Ishikawa (cell line): Measurements from ENCODE around the gene ZFAND3.

Experiments used
- CREB1 ChIP-seq: IDR thresholded peaks from 2 replicates; pipeline ENCODE4 v1.6.1; 2012; ENCODE audit warnings: low read depth
- EP300 ChIP-seq: IDR thresholded peaks from 2 replicates; pipeline ENCODE4 v1.6.1; 2012; ENCODE audit warnings: borderline replicate concordance
- FOXM1 ChIP-seq: IDR thresholded peaks from 2 replicates; pipeline ENCODE4 v1.6.1; 2012; ENCODE audit warnings: low read depth, borderline replicate concordance
- RAD21 ChIP-seq: IDR thresholded peaks from 2 replicates; pipeline ENCODE4 v1.6.1; 2012; ENCODE audit warnings: low read depth
- TAF1 ChIP-seq: IDR thresholded peaks from 2 replicates; pipeline ENCODE4 v1.6.1; 2012; ENCODE audit warnings: low read depth, mild to moderate bottlenecking
- TCF12 ChIP-seq: IDR thresholded peaks from 2 replicates; pipeline ENCODE4 v1.6.1; 2012; ENCODE audit warnings: low read depth
- TEAD4 ChIP-seq: IDR thresholded peaks from 2 replicates; pipeline ENCODE4 v1.6.1; 2012
- YY1 ChIP-seq: IDR thresholded peaks from 2 replicates; pipeline ENCODE4 v1.6.1; 2012; ENCODE audit warnings: low read depth
- TF ChIP-seq, protein P1 (sequence below): IDR thresholded peaks from 2 replicates; pipeline ENCODE4 v1.6.1; 2012; ENCODE audit warnings: low read depth, mild to moderate bottlenecking

GRCh38 chr6:38149531-38149930 is 330.0 kb downstream of the ZFAND3 start:
- TF ChIP-seq EP300 = no peak
- TF ChIP-seq RAD21 = no peak
- no peak for TF ChIP-seq FOXM1
- TF ChIP-seq, protein P1, sequence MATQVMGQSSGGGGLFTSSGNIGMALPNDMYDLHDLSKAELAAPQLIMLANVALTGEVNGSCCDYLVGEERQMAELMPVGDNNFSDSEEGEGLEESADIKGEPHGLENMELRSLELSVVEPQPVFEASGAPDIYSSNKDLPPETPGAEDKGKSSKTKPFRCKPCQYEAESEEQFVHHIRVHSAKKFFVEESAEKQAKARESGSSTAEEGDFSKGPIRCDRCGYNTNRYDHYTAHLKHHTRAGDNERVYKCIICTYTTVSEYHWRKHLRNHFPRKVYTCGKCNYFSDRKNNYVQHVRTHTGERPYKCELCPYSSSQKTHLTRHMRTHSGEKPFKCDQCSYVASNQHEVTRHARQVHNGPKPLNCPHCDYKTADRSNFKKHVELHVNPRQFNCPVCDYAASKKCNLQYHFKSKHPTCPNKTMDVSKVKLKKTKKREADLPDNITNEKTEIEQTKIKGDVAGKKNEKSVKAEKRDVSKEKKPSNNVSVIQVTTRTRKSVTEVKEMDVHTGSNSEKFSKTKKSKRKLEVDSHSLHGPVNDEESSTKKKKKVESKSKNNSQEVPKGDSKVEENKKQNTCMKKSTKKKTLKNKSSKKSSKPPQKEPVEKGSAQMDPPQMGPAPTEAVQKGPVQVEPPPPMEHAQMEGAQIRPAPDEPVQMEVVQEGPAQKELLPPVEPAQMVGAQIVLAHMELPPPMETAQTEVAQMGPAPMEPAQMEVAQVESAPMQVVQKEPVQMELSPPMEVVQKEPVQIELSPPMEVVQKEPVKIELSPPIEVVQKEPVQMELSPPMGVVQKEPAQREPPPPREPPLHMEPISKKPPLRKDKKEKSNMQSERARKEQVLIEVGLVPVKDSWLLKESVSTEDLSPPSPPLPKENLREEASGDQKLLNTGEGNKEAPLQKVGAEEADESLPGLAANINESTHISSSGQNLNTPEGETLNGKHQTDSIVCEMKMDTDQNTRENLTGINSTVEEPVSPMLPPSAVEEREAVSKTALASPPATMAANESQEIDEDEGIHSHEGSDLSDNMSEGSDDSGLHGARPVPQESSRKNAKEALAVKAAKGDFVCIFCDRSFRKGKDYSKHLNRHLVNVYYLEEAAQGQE = no peak
- TF ChIP-seq YY1 = no peak
- no peak for TF ChIP-seq TEAD4
- no peak for TF ChIP-seq TCF12
- TF ChIP-seq CREB1 = no peak
- no peak for TF ChIP-seq TAF1
